HG03571 (cell line): Measurements from ENCODE around the gene QPCT.
A peak's percentile ranks its signal among the peaks of the same experiment; 100 is the strongest.

Experiments used
- ATAC-seq: cut with Tn5 transposase; IDR thresholded peaks from one replicate; pipeline ENCODE4 v1.9.1; 2021; ENCODE audit not compliant: unreplicated experiment

The QPCT gene

GRCh38 chr2:37324786-37325624, 19.4 kb upstream of the QPCT start, which contains the start of gene PRKD3:
PRKD3 (minus strand) TSS chr2:37324833; CDS start chr2:37316524, 8,309 bp downstream.
- ATAC-seq: peak; percentile 67

GRCh38 chr2:37325625-37326071, 18.8 kb upstream of the QPCT start:
- no peak for ATAC-seq

- ATAC-seq: no peak
Observed at GRCh38 chr2:37326285-37326684, 18.1 kb upstream of the QPCT start.

GRCh38 chr2:37326866-37327634, 17.4 kb upstream of the QPCT start:
- no peak for ATAC-seq

GRCh38 chr2:37330681-37331080, 13.7 kb upstream of the QPCT start:
- ATAC-seq: no peak

GRCh38 chr2:37332560-37332959, 11.9 kb upstream of the QPCT start:
- no peak for ATAC-seq

GRCh38 chr2:37333256-37333655, 11.2 kb upstream of the QPCT start:
- ATAC-seq: no peak

- no peak for ATAC-seq
Observed at GRCh38 chr2:37335604-37336003, 8.8 kb upstream of the QPCT start.

- ATAC-seq: no peak
Observed at GRCh38 chr2:37337620-37338280, 6.7 kb upstream of the QPCT start.

GRCh38 chr2:37338933-37339332, 5.5 kb upstream of the QPCT start:
- no peak for ATAC-seq

- ATAC-seq: no peak
Observed at GRCh38 chr2:37340637-37341036, 3.8 kb upstream of the QPCT start.

GRCh38 chr2:37342591-37343220, 1.7 kb upstream of the QPCT start:
- no peak for ATAC-seq

GRCh38 chr2:37343537-37344434, 644 bp upstream of the QPCT start:
- no peak for ATAC-seq

GRCh38 chr2:37348155-37348554, 3.7 kb downstream of the QPCT start:
- ATAC-seq: no peak

- ATAC-seq: no peak
Observed at GRCh38 chr2:37349231-37349860, 4.9 kb downstream of the QPCT start.

GRCh38 chr2:37350034-37350433, 5.6 kb downstream of the QPCT start:
- no peak for ATAC-seq

- no peak for ATAC-seq
Observed at GRCh38 chr2:37354531-37354930, 10.1 kb downstream of the QPCT start.

- ATAC-seq: no peak
Observed at GRCh38 chr2:37355735-37356134, 11.3 kb downstream of the QPCT start.

- ATAC-seq: no peak
Observed at GRCh38 chr2:37356299-37356698, 11.9 kb downstream of the QPCT start.

- no peak for ATAC-seq
Observed at GRCh38 chr2:37357069-37357468, 12.6 kb downstream of the QPCT start.
